Endothelial cell of umbilical vein (primary cell): ENCODE measurements around the gene TMPRSS5. TPM values are rescaled to one million over a fixed set of nuclear protein-coding genes. Genes with fewer than 3 reads are reported as not detected.

Experiments used
- BruUV-seq: library from RNA; stranded (reverse); fragments of 400-500 nt; replicated peaks from 2 replicates; lab custom pipeline; 2021; lab: Mats Ljungman, UMichigan
- CTCF ChIA-PET: fragments of 300-600, 350-600 bp; sonication (Branson Sonifier 250); formaldehyde crosslinking; loops from one replicate; lab custom pipeline; 2021; ENCODE audit warnings: antibody characterized with exemption, inconsistent platforms; lab: Charles Lee
- POLR2A ChIA-PET: fragments of 300-600, 350-600 bp; sonication (Branson Sonifier 250); formaldehyde crosslinking; loops from one replicate; lab custom pipeline; 2021; ENCODE audit warnings: antibody characterized with exemption, inconsistent platforms; lab: Charles Lee
- DNase-seq: peaks from one replicate; pipeline ENCODE4 v3.0.0-alpha.2; 2011; ENCODE audit warnings: low read depth, low spot score
- FAIRE-seq: peaks from 2 replicates; lab custom pipeline; 2011; peaks lifted over from hg19 to GRCh38; lab: Jason Lieb, UNC
- H2AFZ ChIP-seq: 2 replicates; pipeline ENCODE4 v1.6.0; 2012; ENCODE audit warnings: low read depth, low read length, control low read depth, inconsistent platforms
- H3K27ac ChIP-seq: 2 replicates; pipeline ENCODE4 v1.5.1; 2011; ENCODE audit warnings: low read depth, mild to moderate bottlenecking, control low read depth, low read length, moderate library complexity; ENCODE audit not compliant: insufficient read depth
- H3K27me3 ChIP-seq, 2 experiments: 2 replicates each; pipeline versions ENCODE4 v1.6.0 to v1.6.1; 2011; ENCODE audit warnings: low read length in 2 of 2, mixed read lengths in 1 of 2; ENCODE audit not compliant: control insufficient read depth in 2 of 2, insufficient read depth in 2 of 2
- H3K36me3 ChIP-seq, 2 experiments: 2 replicates in 1 of 2; 3 replicates in 1 of 2; pipeline ENCODE4 v1.5.1; 2011; ENCODE audit warnings: low read length in 2 of 2, mild to moderate bottlenecking in 1 of 2, moderate library complexity in 1 of 2; ENCODE audit not compliant: control insufficient read depth in 2 of 2, insufficient read depth in 2 of 2; ENCODE audit errors: extremely low read depth in 1 of 2
- H3K4me1 ChIP-seq: 3 replicates; pipeline ENCODE4 v1.5.1; 2011; ENCODE audit warnings: mild to moderate bottlenecking, low read length; ENCODE audit not compliant: control insufficient read depth, insufficient read depth; ENCODE audit errors: extremely low read depth
- H3K4me2 ChIP-seq: 2 replicates; pipeline ENCODE4 v1.6.1; 2011; ENCODE audit warnings: low read length, control low read depth, mixed read lengths; ENCODE audit not compliant: insufficient read depth
- H3K4me3 ChIP-seq, 3 experiments: fragments of 200-600 bp in 1 of 3; sonication (generic), shearing (Covaris generic) in 1 of 3; replicated peaks in 1 of 3; 2 replicates each; pipeline ENCODE4 v1.5.1; 2011 to 2016; ENCODE audit warnings: control low read depth in 3 of 3, low read length in 3 of 3, mild to moderate bottlenecking in 2 of 3, inconsistent platforms in 1 of 3, low read depth in 1 of 3, moderate library complexity in 1 of 3; ENCODE audit not compliant: insufficient read depth in 1 of 3
- H3K79me2 ChIP-seq: 2 replicates; pipeline ENCODE4 v1.6.0; 2012; ENCODE audit warnings: low read length, inconsistent platforms; ENCODE audit not compliant: control insufficient read depth, insufficient read depth
- H3K9ac ChIP-seq: replicated peaks from 2 replicates; pipeline ENCODE3; 2011; ENCODE audit warnings: low read length, control low read depth; ENCODE audit not compliant: insufficient read depth; ENCODE audit errors: extremely low read depth
- H3K9me1 ChIP-seq: replicated peaks from 3 replicates; pipeline ENCODE4 v1.6.0; 2011; ENCODE audit warnings: mild to moderate bottlenecking, low read length; ENCODE audit not compliant: control insufficient read depth, insufficient read depth; ENCODE audit errors: extremely low read depth
- H3K9me3 ChIP-seq: replicated peaks from 2 replicates; pipeline ENCODE4 v1.5.1; 2012; ENCODE audit warnings: low read length, inconsistent platforms; ENCODE audit not compliant: control insufficient read depth, insufficient read depth
- H4K20me1 ChIP-seq: replicated peaks from 2 replicates; pipeline ENCODE3; 2011; ENCODE audit warnings: mild to moderate bottlenecking, low read length; ENCODE audit not compliant: control insufficient read depth, insufficient read depth; ENCODE audit errors: extremely low read depth
- EZH2 ChIP-seq: IDR thresholded peaks from 2 replicates; pipeline ENCODE4 v1.6.1; 2012; ENCODE audit warnings: borderline replicate concordance, low read depth, mild to moderate bottlenecking, moderate library complexity, low read length, inconsistent platforms; ENCODE audit not compliant: severe bottlenecking
- FOS ChIP-seq: IDR thresholded peaks from 2 replicates; pipeline ENCODE4 v1.6.1; 2011; ENCODE audit warnings: mild to moderate bottlenecking, low read length, moderate library complexity, borderline replicate concordance; ENCODE audit not compliant: insufficient read depth
- GATA2 ChIP-seq: IDR thresholded peaks from 2 replicates; pipeline ENCODE4 v1.7.0; 2011; ENCODE audit warnings: low read depth, mild to moderate bottlenecking, moderate library complexity, mixed read lengths, low read length; ENCODE audit not compliant: insufficient read length, insufficient read depth
- JUN ChIP-seq: IDR thresholded peaks from 2 replicates; pipeline ENCODE4 v1.6.1; 2011; ENCODE audit warnings: borderline replicate concordance, low read depth; ENCODE audit not compliant: insufficient read length, insufficient read depth
- MYC ChIP-seq: IDR thresholded peaks from one replicate; pipeline ENCODE4 v1.6.1; 2011; ENCODE audit warnings: mild to moderate bottlenecking, low read depth, low read length
- POLR2A ChIP-seq: IDR thresholded peaks from 2 replicates; pipeline ENCODE4 v1.6.1; 2012; ENCODE audit warnings: low read depth, mild to moderate bottlenecking, control low read depth, low read length
- POLR2AphosphoS5 ChIP-seq: IDR thresholded peaks from 2 replicates; pipeline ENCODE4 v1.6.1; 2012; ENCODE audit warnings: low read depth, mild to moderate bottlenecking, control low read depth, low read length, moderate library complexity; ENCODE audit not compliant: insufficient read depth
- dilution Hi-C: fragments of 300-500 bp; cut with MboI; formaldehyde crosslinking; loops from one replicate; pipeline ENCODE4 v1.15.0; 2019; ENCODE audit warnings: low sequenced_read_pairs; ENCODE audit not compliant: extremely low pct_ligation_motif_present
- intact Hi-C: fragments of 100-400 bp; cut with micrococcal nuclease; formaldehyde crosslinking; loops from one replicate; pipeline ENCODE4 v1.10.0; 2022
- polyA plus RNA-seq, 4 experiments: library from polyadenylated mRNA; depleted of rRNA in 3 of 4; stranded (reverse) in 3 of 4; unstranded in 1 of 4; fragments of >200 nt; gene quantifications; 2 replicates each; pipeline versions ENCODE4 v1.2.1 to v1.2.3, GENCODE V29; 2011 to 2012; ENCODE audit warnings: missing spikeins in 1 of 4
- total RNA-seq: library from RNA; stranded (reverse); gene quantifications from 2 replicates; pipeline ENCODE4 v1.2.3, GENCODE V29; 2021
- TF ChIP-seq, protein P1 (sequence below): IDR thresholded peaks from 2 replicates; pipeline ENCODE4 v1.6.1; 2011; ENCODE audit not compliant: insufficient read depth, insufficient read length
- TF ChIP-seq, protein P2 (sequence below), 2 donors: IDR thresholded peaks; 1 replicate in 1 of 2; 2 replicates in 1 of 2; pipeline ENCODE4 v1.5.1; 2011; ENCODE audit warnings: low read length in 2 of 2, mild to moderate bottlenecking in 2 of 2, moderate library complexity in 2 of 2, control low read depth in 1 of 2, inconsistent platforms in 1 of 2, low read depth in 1 of 2; ENCODE audit not compliant: insufficient read depth in 1 of 2; ENCODE audit errors: extremely low read depth in 1 of 2

TMPRSS5 gene
- total and polyA plus RNA-seq, 2 donors (not counting 3 experiments of a cell fraction or from before 2014, with no cell fraction given), result 0.40 to 0.64 TPM

DNA sequence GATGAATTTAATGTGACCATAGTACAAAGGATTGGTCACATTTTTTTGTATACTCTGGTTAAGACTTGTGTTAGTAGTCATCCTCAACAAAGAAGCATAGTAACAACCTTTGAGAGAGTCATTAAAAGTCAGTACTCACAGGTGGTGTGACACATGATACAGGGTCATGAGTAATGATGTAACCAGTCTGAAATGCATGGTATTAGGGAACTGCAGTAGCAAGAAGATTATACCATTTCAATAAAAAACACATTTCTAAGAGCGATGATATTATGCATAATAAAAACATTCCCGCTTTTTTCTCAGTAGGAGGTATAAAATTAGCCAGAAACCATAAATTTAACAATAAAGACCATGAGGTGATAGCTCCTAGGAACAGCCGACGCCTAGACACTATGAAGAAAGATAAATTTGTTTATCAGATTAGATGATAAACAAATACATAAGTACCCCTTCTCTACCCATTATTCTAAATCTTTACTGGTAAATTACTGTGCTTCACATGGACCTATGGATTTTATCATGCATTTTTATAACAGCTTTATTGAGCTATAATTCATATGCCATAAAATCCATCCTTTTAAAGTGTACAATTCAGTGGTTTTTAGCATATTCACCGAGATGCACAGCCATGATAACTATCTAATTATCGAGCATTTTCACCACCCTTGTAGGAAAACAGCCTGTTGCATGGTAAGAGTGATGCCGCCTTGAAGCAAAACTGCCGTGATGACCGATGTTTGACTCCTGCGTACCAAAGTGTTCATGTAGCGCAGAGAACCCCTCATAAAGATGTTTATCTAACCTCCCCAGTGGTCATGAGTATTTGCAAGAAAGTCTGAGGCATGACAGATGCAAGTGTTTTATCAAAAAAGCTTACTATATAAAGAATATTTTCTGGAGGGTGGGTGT lies 41.8 kb downstream of the TMPRSS5 start:
- no peak for DNase-seq
- Histone ChIP-seq H3K36me3 (no peaks in the 10 kb centered on the region), H3K4me2 (no peak overlapping the region), H3K27me3 (no peaks in the 10 kb centered on the region), H3K27ac (no peak overlapping the region), H3K4me1 (no peaks in the 10 kb centered on the region), H3K9ac (no peak overlapping the region), H3K9me3 (no peaks in the 10 kb centered on the region), H2AFZ (no peak overlapping the region), H3K79me2 (no peaks in the 10 kb centered on the region), H3K9me1 (no peaks in the 10 kb centered on the region), H3K4me3 (no peak overlapping the region), H4K20me1 (no peaks in the 10 kb centered on the region)
- no TSS peak for BruUV-seq
- FAIRE-seq, result no peak
- ChIA-PET CTCF (no interaction called here), POLR2A (no interaction called here)
- TF ChIP-seq FOS (no peak), POLR2AphosphoS5 (no peak), JUN (no peak), POLR2A (no peak), GATA2 (no peak), MYC (no peak), EZH2 (no peak)
- TF ChIP-seq, protein P1, sequence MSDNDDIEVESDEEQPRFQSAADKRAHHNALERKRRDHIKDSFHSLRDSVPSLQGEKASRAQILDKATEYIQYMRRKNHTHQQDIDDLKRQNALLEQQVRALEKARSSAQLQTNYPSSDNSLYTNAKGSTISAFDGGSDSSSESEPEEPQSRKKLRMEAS, result no peak
- TF ChIP-seq, protein P2, sequence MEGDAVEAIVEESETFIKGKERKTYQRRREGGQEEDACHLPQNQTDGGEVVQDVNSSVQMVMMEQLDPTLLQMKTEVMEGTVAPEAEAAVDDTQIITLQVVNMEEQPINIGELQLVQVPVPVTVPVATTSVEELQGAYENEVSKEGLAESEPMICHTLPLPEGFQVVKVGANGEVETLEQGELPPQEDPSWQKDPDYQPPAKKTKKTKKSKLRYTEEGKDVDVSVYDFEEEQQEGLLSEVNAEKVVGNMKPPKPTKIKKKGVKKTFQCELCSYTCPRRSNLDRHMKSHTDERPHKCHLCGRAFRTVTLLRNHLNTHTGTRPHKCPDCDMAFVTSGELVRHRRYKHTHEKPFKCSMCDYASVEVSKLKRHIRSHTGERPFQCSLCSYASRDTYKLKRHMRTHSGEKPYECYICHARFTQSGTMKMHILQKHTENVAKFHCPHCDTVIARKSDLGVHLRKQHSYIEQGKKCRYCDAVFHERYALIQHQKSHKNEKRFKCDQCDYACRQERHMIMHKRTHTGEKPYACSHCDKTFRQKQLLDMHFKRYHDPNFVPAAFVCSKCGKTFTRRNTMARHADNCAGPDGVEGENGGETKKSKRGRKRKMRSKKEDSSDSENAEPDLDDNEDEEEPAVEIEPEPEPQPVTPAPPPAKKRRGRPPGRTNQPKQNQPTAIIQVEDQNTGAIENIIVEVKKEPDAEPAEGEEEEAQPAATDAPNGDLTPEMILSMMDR (IDR thresholded peaks at IDR 0.05; ENCODE audit: extremely low read depth in 1 of 2, insufficient read depth in 1 of 2, low read depth in 1 of 2, low read length in 2 of 2), result no peak
- dilution Hi-C loops (no loop called here), intact Hi-C loops (no loop called here)
